ENCODE data around the gene GORASP2. TPM values are rescaled to one million over a fixed set of nuclear protein-coding genes. Genes with fewer than 3 reads are reported as not detected.

Gene GORASP2
- total and polyA plus RNA-seq, 2 of the 8 experiments (the other 6 are each of a cell fraction or from before 2014, with no cell fraction given): 86.8 to 214 TPM

GRCh38 chr2:170937709-170938379 is 8.8 kb downstream of the GORASP2 start:
- no peak for DNase-seq (ENCODE audit: low read depth in 1 of 2, low spot score in 2 of 2)
- Histone ChIP-seq H4K8ac (ENCODE audit: extremely low read depth, insufficient read depth, low read length) (no peak overlapping the region), H4K20me1 (replicated peaks in 1 of 2; ENCODE audit: control insufficient read depth in 1 of 2, insufficient read depth in 2 of 2, low read length in 2 of 2) (peaks cover 6 to 12% of the 10 kb centered on the region in 2 experiments), H3K27ac (ENCODE audit: low read depth, low read length) (no peak overlapping the region), H4K91ac (replicated peaks; ENCODE audit: insufficient read length, low read length) (no peak overlapping the region), H3K4ac (replicated peaks; ENCODE audit: insufficient read length, low read depth, low read length) (no peak overlapping the region), H3K36me3 (ENCODE audit: control insufficient read depth in 2 of 4, insufficient read depth in 4 of 4, low read length in 3 of 4) (peaks cover 0 to 12% (median 2%) of the 10 kb centered on the region in 4 experiments; a peak in 3 of 8 replicates), H3K79me2 (ENCODE audit: control insufficient read depth in 1 of 2, insufficient read depth in 2 of 2, low read length in 2 of 2) (peaks cover 0 to 97% of the 10 kb centered on the region in 2 experiments; a peak in 3 of 4 replicates), H3K23me2 (ENCODE audit: low read depth, low read length) (no peaks in the 10 kb centered on the region), H3K14ac (ENCODE audit: insufficient read length) (no peak overlapping the region), H3K23ac (ENCODE audit: insufficient read length) (no peak overlapping the region), H3K4me1 (replicated peaks in 1 of 4; ENCODE audit: control insufficient read depth in 3 of 4, insufficient read depth in 4 of 4, low read length in 3 of 4) (no peaks in the 10 kb centered on the region), H3K9me3 (ENCODE audit: insufficient read depth in 2 of 2, low read depth in 1 of 2, low read length in 1 of 2) (no peaks in the 10 kb centered on the region), H3K4me3 (ENCODE audit: extremely low read depth in 1 of 4, insufficient read depth in 2 of 4, low read depth in 3 of 4, low read length in 4 of 4) (no peak overlapping the region), H3K9ac (replicated peaks in 1 of 4; ENCODE audit: extremely low read depth in 1 of 4, low read depth in 3 of 4, low read length in 3 of 4) (no peak overlapping the region), H2AK5ac (ENCODE audit: low read depth, low read length) (no peak overlapping the region), H3K4me2 (ENCODE audit: insufficient read depth in 1 of 2, low read depth in 2 of 2, low read length in 2 of 2) (no peak overlapping the region), H4K5ac (ENCODE audit: insufficient read length, low read depth, low read length) (no peak overlapping the region), H3K79me1 (ENCODE audit: low read depth, low read length) (peaks cover 4% of the 10 kb centered on the region), H2BK5ac (ENCODE audit: low read depth, low read length) (no peak overlapping the region), H3K56ac (replicated peaks; ENCODE audit: insufficient read length, low read depth, low read length) (no peak overlapping the region), H2BK15ac (ENCODE audit: low read length) (no peak overlapping the region), H3K27me3 (replicated peaks in 1 of 4; ENCODE audit: control insufficient read depth in 3 of 4, extremely low read depth in 1 of 4, insufficient read depth in 3 of 4, low read length in 3 of 4) (no peaks in the 10 kb centered on the region), H2BK20ac (ENCODE audit: low read length) (no peak overlapping the region), H2AFZ (ENCODE audit: low read length) (no peak overlapping the region), H2BK12ac (ENCODE audit: low read depth, low read length) (no peak overlapping the region), H3K18ac (ENCODE audit: extremely low read depth, low read length) (no peak overlapping the region), H2BK120ac (replicated peaks; ENCODE audit: low read depth, low read length) (no peak overlapping the region)
- POLR2A ChIA-PET (ENCODE audit: partially characterized antibody): interaction anchor here (1.5 to 3.1 kb wide), 2 partner anchors 8 to 35 kb away, joined by 3 to 22 read pairs; partner anchors contain the start of gene GORASP2
- TF ChIP-seq TAF7 (optimal IDR thresholded peaks at IDR 0.05; ENCODE audit: borderline replicate concordance, low read depth, low read length) (no peak), NANOG (IDR thresholded peaks at IDR 0.05; ENCODE audit: insufficient read depth, low read depth, low read length, poor library complexity, severe bottlenecking) (no peak), POU5F1 (IDR thresholded peaks at IDR 0.05; ENCODE audit: low read depth, low read length) (no peak), CREB1 (IDR thresholded peaks at IDR 0.05) (no peak), HDAC2 (IDR thresholded peaks at IDR 0.05; ENCODE audit: borderline replicate concordance in 1 of 2, low read depth in 2 of 2, low read length in 2 of 2) (no peak), CHD1 (IDR thresholded peaks at IDR 0.05; ENCODE audit: low read depth, low read length) (no peak), PHF8 (conservative IDR thresholded peaks at IDR 0.05; ENCODE audit: low read depth, low read length) (no peak), ASH2L (IDR thresholded peaks at IDR 0.05; ENCODE audit: low read length) (no peak), JUND (IDR thresholded peaks at IDR 0.05; ENCODE audit: low read length) (no peak), YY1 (IDR thresholded peaks at IDR 0.05; ENCODE audit: low read depth, low read length) (no peak), CEBPB (IDR thresholded peaks at IDR 0.05; ENCODE audit: low read depth, low read length) (no peak), RAD21 (IDR thresholded peaks at IDR 0.05 in 1 of 2, conservative IDR thresholded peaks at IDR 0.05 in 1 of 2; ENCODE audit: low read depth in 2 of 2, low read length in 2 of 2) (no peak)
- no peak for FAIRE-seq
- WGBS, 2 experiments (ENCODE audit: extremely low coverage in 1 of 2, insufficient coverage in 1 of 2, insufficient read length in 1 of 2, insufficient replicate concordance in 2 of 2, low coverage in 1 of 2, low lambda C conversion rate in 2 of 2, missing lambda C conversion rate in 1 of 2): 66% methylated on average over 3 of the region's 3 CpGs; no CpG with 5 or more reads in 1 of the 2 experiments
- CTCF ChIA-PET (ENCODE audit: partially characterized antibody): interaction anchor here (0.7 to 2.0 kb wide), 4 partner anchors 8 to 93 kb away, joined by 3 to 5 read pairs (median 4); no protein-coding TSS in a partner anchor

Measured in H1 (cell line).